HepG2 (cell line): ENCODE measurements around the gene ATP9A.

Experiments used
- ZNF7 ChIP-seq: IDR thresholded peaks from 2 replicates; pipeline ENCODE4 v1.6.1; 2016; ENCODE audit warnings: missing biosample characterization, missing genetic modification reagents
- ZNF768 ChIP-seq: sonication (generic); formaldehyde crosslinking; IDR thresholded peaks from 2 replicates; pipeline ENCODE4 v1.4.0; 2020; ENCODE audit warnings: missing genetic modification reagents

DNA sequence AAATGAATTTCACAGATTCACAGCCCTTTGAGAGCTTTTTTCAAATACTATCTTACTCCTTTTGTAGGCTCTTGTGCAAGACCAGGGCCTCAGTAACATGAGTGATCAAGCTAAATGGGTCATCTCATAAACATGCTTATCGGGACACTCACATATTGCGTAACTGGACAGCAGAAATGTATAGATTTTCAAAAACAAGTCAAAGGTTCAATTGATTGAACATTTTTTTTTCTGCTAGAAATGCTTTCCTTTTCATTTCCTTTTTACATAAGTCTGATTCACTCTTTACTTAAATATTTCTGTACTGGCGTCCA lies 42.8 kb upstream of the ATP9A start:
- no peak for TF ChIP-seq ZNF768 (CRISPR knock-in tag)
- no peak for TF ChIP-seq ZNF7
